SK-N-SH (cell line): ENCODE data around the gene GALC. TPM values are rescaled to one million over a fixed set of nuclear protein-coding genes. Genes with fewer than 3 reads are reported as not detected.

Experiments
- CTCF ChIA-PET: fragments of 300-600, 350-600 bp; formaldehyde crosslinking; extraction: SDS; loops from one replicate; lab custom pipeline; 2021; lab: Yijun Ruan, JAX
- POLR2A ChIA-PET: fragments of 350-600 bp; sonication (Branson Sonifier 250); formaldehyde crosslinking; extraction: SDS; loops from one replicate; lab custom pipeline; 2020; ENCODE audit warnings: antibody characterized with exemption, inconsistent platforms; lab: Yijun Ruan, JAX
- DNase-seq: peaks from one replicate; pipeline ENCODE4 v3.0.0; 2012
- H2AFZ ChIP-seq: fragments of 200-600 bp; sonication (generic); 2 replicates; pipeline ENCODE4 v1.8.1; 2016; ENCODE audit warnings: antibody characterized with exemption, mild to moderate bottlenecking, low read depth
- H3F3A ChIP-seq: fragments of 200-600 bp; sonication (generic); replicated peaks from 2 replicates; pipeline ENCODE3; 2016; ENCODE audit warnings: antibody characterized with exemption, mild to moderate bottlenecking; ENCODE audit not compliant: insufficient read depth
- H3K27ac ChIP-seq, 2 experiments: fragments of 200-500 bp in 1 of 2; fragments of 200-600 bp in 1 of 2; sonication (Bioruptor generic) in 1 of 2; sonication (generic), shearing (Covaris generic) in 1 of 2; 2 replicates each; pipeline versions ENCODE4 v1.5.1 to v1.6.1; 2014 to 2016; ENCODE audit warnings: low read depth in 2 of 2, inconsistent platforms in 1 of 2, low read length in 1 of 2, mild to moderate bottlenecking in 1 of 2, mixed read lengths in 1 of 2
- H3K27me3 ChIP-seq: fragments of 200-600 bp; sonication (generic), shearing (Covaris generic); 2 replicates; pipeline ENCODE4 v1.6.1; 2016; ENCODE audit warnings: mixed run types; ENCODE audit not compliant: insufficient read depth
- H3K36me3 ChIP-seq, 2 experiments: fragments of 200-500 bp in 1 of 2; fragments of 200-600 bp in 1 of 2; sonication (Bioruptor generic) in 1 of 2; sonication (generic) in 1 of 2; replicated peaks in 1 of 2; 2 replicates each; pipeline versions ENCODE3 to v1.5.1; 2014 to 2016; ENCODE audit warnings: low read length in 1 of 2, mild to moderate bottlenecking in 1 of 2; ENCODE audit not compliant: insufficient read depth in 2 of 2, control insufficient read depth in 1 of 2
- H3K4me1 ChIP-seq, 2 experiments: fragments of 200-500 bp in 1 of 2; fragments of 200-600 bp in 1 of 2; sonication (Bioruptor generic) in 1 of 2; sonication (generic), shearing (Covaris generic) in 1 of 2; 2 replicates each; pipeline versions ENCODE4 v1.5.1 to v1.6.1; 2014 to 2016; ENCODE audit warnings: low read depth in 1 of 2, low read length in 1 of 2, mixed run types in 1 of 2; ENCODE audit not compliant: insufficient read depth in 2 of 2, control insufficient read depth in 1 of 2
- H3K4me2 ChIP-seq: fragments of 200-600 bp; sonication (generic), shearing (Covaris generic); 2 replicates; pipeline ENCODE4 v1.6.1; 2017; ENCODE audit warnings: mixed run types
- H3K4me3 ChIP-seq, 2 experiments: fragments of 200-500 bp in 1 of 2; fragments of 200-600 bp in 1 of 2; sonication (Bioruptor generic) in 1 of 2; sonication (generic), shearing (Covaris generic) in 1 of 2; 2 replicates each; pipeline versions ENCODE4 v1.5.1 to v1.8.1; 2014 to 2016; ENCODE audit warnings: low read depth in 2 of 2, inconsistent platforms in 1 of 2, low read length in 1 of 2, mild to moderate bottlenecking in 1 of 2, mixed read lengths in 1 of 2, moderate library complexity in 1 of 2
- H3K79me2 ChIP-seq: fragments of 200-600 bp; sonication (generic); 2 replicates; pipeline ENCODE4 v1.8.1; 2017; ENCODE audit warnings: mild to moderate bottlenecking; ENCODE audit not compliant: insufficient read depth
- H3K9ac ChIP-seq: fragments of 200-600 bp; sonication (generic); 2 replicates; pipeline ENCODE4 v1.6.1; 2017; ENCODE audit warnings: mixed run types
- H3K9me2 ChIP-seq: fragments of 200-600 bp; sonication (generic); 2 replicates; pipeline ENCODE4 v1.6.1; 2017; ENCODE audit warnings: mixed run types
- H3K9me3 ChIP-seq: fragments of 200-600 bp; sonication (generic); 2 replicates; pipeline ENCODE4 v1.6.1; 2017; ENCODE audit warnings: mixed run types, mild to moderate bottlenecking, moderate library complexity
- H4K20me1 ChIP-seq: fragments of 200-600 bp; sonication (generic); 2 replicates; pipeline ENCODE4 v1.6.1; 2017; ENCODE audit warnings: mild to moderate bottlenecking, mixed run types; ENCODE audit not compliant: insufficient read depth
- CHD2 ChIP-seq: fragments of 150-350 bp; IDR thresholded peaks from 2 replicates; pipeline ENCODE4 v1.6.1; 2018; ENCODE audit warnings: low read length; ENCODE audit not compliant: partially characterized antibody
- GATA2 ChIP-seq: sonication (generic); formaldehyde crosslinking; IDR thresholded peaks from 2 replicates; pipeline ENCODE4 v1.5.0; 2020; ENCODE audit warnings: mild to moderate bottlenecking, missing genetic modification reagents
- MXI1 ChIP-seq: IDR thresholded peaks from 2 replicates; pipeline ENCODE4 v1.6.1; 2012; ENCODE audit warnings: mild to moderate bottlenecking, low read depth, low read length, improper control_type of control experiment
- NRF1 ChIP-seq: IDR thresholded peaks from 2 replicates; pipeline ENCODE4 v1.6.1; 2012; ENCODE audit warnings: low read depth, mild to moderate bottlenecking, low read length
- PBX3 ChIP-seq: IDR thresholded peaks from 2 replicates; pipeline ENCODE4; 2012
- POLR2AphosphoS5 ChIP-seq: IDR thresholded peaks from 2 replicates; pipeline ENCODE4 v1.6.1; 2012; ENCODE audit warnings: low read depth, low read length
- RCOR1 ChIP-seq: fragments of 150-350 bp; IDR thresholded peaks from 2 replicates; pipeline ENCODE4 v1.6.1; 2017; ENCODE audit warnings: antibody characterized with exemption, low read length
- TAF1 ChIP-seq: IDR thresholded peaks from 2 replicates; pipeline ENCODE4 v1.6.1; 2012; ENCODE audit warnings: low read depth, mild to moderate bottlenecking, low read length, moderate library complexity, borderline replicate concordance
- TCF12 ChIP-seq: IDR thresholded peaks from 2 replicates; pipeline ENCODE4 v1.4.0; 2012
- ZBTB33 ChIP-seq: IDR thresholded peaks from 2 replicates; pipeline ENCODE4 v1.4.0; 2012; ENCODE audit warnings: low read depth, borderline replicate concordance
- WGBS: methylation state at CpG from one replicate; pipeline ENCODE4 v1.1.6; 2017; ENCODE audit warnings: low lambda C conversion rate; 5-methylcytosine and 5-hydroxymethylcytosine counted together
- polyA plus RNA-seq, 3 experiments: library from polyadenylated mRNA; depleted of rRNA; stranded (reverse); fragments of >200 nt; gene quantifications; 2 replicates each; pipeline ENCODE4 v1.2.3, GENCODE V29; 2012
- TF ChIP-seq, protein P1 (sequence below): IDR thresholded peaks from 2 replicates; pipeline ENCODE4 v1.4.0; 2012; ENCODE audit warnings: low read depth
- TF ChIP-seq, protein P2 (sequence below): IDR thresholded peaks from 2 replicates; pipeline ENCODE4 v1.6.1; 2012; ENCODE audit warnings: mild to moderate bottlenecking, low read depth, low read length, moderate library complexity
- TF ChIP-seq, protein P3 (sequence below): fragments of 200-600 bp; sonication (generic); IDR thresholded peaks from 2 replicates; pipeline ENCODE4 v1.6.1; 2017; ENCODE audit warnings: antibody characterized with exemption, mild to moderate bottlenecking, moderate library complexity
- TF ChIP-seq, protein P4 (sequence below): fragments of 150-350 bp; IDR thresholded peaks from 2 replicates; pipeline ENCODE4 v1.6.1; 2016; ENCODE audit warnings: mild to moderate bottlenecking, low read depth, low read length

GALC gene
- polyA plus RNA-seq, 1 of the 3 experiments (the other 2 are of a cell fraction), result 9.7 TPM

DNA sequence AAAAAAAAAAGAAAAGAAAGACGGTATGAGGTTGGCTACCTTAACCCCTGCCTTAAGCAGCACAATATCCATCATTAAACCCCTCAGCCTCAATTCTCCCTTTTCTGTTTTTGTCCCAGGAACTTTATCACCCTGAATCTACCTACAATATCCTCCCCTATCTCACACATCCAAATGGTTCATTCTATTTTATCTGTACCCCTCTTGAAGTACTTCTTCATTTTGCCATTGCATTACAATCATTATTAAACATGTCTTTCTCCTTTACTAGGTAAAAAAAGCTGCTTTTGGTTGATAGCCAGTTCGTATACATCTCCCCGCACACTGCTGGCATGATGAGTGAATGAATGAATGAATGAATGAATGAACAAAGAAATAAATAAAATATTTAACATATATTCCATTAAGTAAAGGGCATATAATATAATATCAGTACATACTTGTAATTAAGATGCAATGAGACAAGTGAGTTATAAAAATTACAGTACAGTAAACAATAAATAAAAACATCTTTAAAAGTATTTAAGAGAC is 11.6 kb upstream of the GALC start:
- Histone ChIP-seq H4K20me1 (no peaks in the 10 kb centered on the region), H3K27ac (no peak overlapping the region), H3K4me2 (no peak overlapping the region), H3K27me3 (no peaks in the 10 kb centered on the region), H3K9me2 (no peaks in the 10 kb centered on the region), H3K4me3 (no peak overlapping the region), H3F3A (no peaks in the 10 kb centered on the region), H3K9ac (no peak overlapping the region), H2AFZ (no peak overlapping the region), H3K36me3 (no peaks in the 10 kb centered on the region), H3K4me1 (no peaks in the 10 kb centered on the region), H3K9me3 (no peaks in the 10 kb centered on the region), H3K79me2 (no peaks in the 10 kb centered on the region)
- ChIA-PET POLR2A (no interaction called here), CTCF (interaction anchor here (0.7 to 5.1 kb wide), 2 partner anchors 11 to 250 kb away, joined by 4 to 34 read pairs; no protein-coding TSS in a partner anchor)
- no peak for DNase-seq
- TF ChIP-seq ZBTB33, result no peak
- no peak for TF ChIP-seq POLR2AphosphoS5
- no peak for TF ChIP-seq TAF1
- TF ChIP-seq NRF1, result no peak
- no peak for TF ChIP-seq GATA2 (CRISPR knock-in tag)
- no peak for TF ChIP-seq RCOR1
- no peak for TF ChIP-seq MXI1
- no peak for TF ChIP-seq CHD2
- WGBS, result 71% methylated on average over 3 of the region's 3 CpGs

DNA sequence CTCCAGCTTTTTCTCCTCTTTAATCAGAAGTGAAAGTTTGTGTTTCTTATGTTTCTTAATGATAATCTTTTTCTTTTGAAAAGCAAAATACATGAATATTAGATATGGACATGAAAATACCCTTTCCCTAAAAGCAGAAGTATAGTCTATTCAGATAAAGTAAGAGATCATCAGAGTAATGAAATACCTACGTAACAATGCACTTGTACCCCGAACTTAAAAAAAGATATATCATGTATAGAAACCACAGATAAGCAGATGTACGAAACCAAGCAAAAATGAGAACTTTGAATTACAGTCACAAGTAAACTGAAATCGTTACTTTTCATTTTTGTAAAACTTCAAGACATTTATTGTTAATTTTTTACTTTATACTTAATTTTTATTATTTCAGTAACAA is 10.4 kb upstream of the GALC start:
- no peak for DNase-seq
- Histone ChIP-seq H3K27me3 (no peaks in the 10 kb centered on the region), H3K9me3 (no peaks in the 10 kb centered on the region), H3K4me3 (no peak overlapping the region), H3K9me2 (no peaks in the 10 kb centered on the region), H3K27ac (no peak overlapping the region), H3K79me2 (no peaks in the 10 kb centered on the region), H2AFZ (no peak overlapping the region), H3F3A (no peaks in the 10 kb centered on the region), H3K36me3 (no peaks in the 10 kb centered on the region), H3K9ac (no peak overlapping the region), H4K20me1 (no peaks in the 10 kb centered on the region), H3K4me1 (no peaks in the 10 kb centered on the region), H3K4me2 (no peak overlapping the region)
- ChIA-PET POLR2A (no interaction called here), CTCF (interaction anchor here (5.1 kb wide), 1 partner anchor 12 kb away, joined by 34 read pairs; no protein-coding TSS in a partner anchor)
- WGBS, result 61% methylated on average over 4 of the region's 4 CpGs
- TF ChIP-seq RCOR1 (no peak), ZBTB33 (no peak), PBX3 (no peak), TCF12 (no peak)
- TF ChIP-seq, protein P1, sequence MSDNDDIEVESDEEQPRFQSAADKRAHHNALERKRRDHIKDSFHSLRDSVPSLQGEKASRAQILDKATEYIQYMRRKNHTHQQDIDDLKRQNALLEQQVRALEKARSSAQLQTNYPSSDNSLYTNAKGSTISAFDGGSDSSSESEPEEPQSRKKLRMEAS, result no peak
- TF ChIP-seq, protein P2, sequence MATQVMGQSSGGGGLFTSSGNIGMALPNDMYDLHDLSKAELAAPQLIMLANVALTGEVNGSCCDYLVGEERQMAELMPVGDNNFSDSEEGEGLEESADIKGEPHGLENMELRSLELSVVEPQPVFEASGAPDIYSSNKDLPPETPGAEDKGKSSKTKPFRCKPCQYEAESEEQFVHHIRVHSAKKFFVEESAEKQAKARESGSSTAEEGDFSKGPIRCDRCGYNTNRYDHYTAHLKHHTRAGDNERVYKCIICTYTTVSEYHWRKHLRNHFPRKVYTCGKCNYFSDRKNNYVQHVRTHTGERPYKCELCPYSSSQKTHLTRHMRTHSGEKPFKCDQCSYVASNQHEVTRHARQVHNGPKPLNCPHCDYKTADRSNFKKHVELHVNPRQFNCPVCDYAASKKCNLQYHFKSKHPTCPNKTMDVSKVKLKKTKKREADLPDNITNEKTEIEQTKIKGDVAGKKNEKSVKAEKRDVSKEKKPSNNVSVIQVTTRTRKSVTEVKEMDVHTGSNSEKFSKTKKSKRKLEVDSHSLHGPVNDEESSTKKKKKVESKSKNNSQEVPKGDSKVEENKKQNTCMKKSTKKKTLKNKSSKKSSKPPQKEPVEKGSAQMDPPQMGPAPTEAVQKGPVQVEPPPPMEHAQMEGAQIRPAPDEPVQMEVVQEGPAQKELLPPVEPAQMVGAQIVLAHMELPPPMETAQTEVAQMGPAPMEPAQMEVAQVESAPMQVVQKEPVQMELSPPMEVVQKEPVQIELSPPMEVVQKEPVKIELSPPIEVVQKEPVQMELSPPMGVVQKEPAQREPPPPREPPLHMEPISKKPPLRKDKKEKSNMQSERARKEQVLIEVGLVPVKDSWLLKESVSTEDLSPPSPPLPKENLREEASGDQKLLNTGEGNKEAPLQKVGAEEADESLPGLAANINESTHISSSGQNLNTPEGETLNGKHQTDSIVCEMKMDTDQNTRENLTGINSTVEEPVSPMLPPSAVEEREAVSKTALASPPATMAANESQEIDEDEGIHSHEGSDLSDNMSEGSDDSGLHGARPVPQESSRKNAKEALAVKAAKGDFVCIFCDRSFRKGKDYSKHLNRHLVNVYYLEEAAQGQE, result no peak
- TF ChIP-seq, protein P3, sequence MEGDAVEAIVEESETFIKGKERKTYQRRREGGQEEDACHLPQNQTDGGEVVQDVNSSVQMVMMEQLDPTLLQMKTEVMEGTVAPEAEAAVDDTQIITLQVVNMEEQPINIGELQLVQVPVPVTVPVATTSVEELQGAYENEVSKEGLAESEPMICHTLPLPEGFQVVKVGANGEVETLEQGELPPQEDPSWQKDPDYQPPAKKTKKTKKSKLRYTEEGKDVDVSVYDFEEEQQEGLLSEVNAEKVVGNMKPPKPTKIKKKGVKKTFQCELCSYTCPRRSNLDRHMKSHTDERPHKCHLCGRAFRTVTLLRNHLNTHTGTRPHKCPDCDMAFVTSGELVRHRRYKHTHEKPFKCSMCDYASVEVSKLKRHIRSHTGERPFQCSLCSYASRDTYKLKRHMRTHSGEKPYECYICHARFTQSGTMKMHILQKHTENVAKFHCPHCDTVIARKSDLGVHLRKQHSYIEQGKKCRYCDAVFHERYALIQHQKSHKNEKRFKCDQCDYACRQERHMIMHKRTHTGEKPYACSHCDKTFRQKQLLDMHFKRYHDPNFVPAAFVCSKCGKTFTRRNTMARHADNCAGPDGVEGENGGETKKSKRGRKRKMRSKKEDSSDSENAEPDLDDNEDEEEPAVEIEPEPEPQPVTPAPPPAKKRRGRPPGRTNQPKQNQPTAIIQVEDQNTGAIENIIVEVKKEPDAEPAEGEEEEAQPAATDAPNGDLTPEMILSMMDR, result no peak
- TF ChIP-seq, protein P4, sequence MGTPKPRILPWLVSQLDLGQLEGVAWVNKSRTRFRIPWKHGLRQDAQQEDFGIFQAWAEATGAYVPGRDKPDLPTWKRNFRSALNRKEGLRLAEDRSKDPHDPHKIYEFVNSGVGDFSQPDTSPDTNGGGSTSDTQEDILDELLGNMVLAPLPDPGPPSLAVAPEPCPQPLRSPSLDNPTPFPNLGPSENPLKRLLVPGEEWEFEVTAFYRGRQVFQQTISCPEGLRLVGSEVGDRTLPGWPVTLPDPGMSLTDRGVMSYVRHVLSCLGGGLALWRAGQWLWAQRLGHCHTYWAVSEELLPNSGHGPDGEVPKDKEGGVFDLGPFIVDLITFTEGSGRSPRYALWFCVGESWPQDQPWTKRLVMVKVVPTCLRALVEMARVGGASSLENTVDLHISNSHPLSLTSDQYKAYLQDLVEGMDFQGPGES, result no peak
